Liver (tissue), 3 donors: ENCODE results near the gene SEMG2.

Experiments
- CTCF ChIP-seq: fragments of 150-350 bp; IDR thresholded peaks from 2 replicates; pipeline ENCODE4 v1.5.1; 2017; ENCODE audit warnings: improper control_type of control experiment, low read depth, low read length; ENCODE audit not compliant: missing input control
- TAF1 ChIP-seq: conservative IDR thresholded peaks from 2 replicates; pipeline ENCODE4 v1.6.1; 2016; ENCODE audit warnings: antibody characterized with exemption, mild to moderate bottlenecking
- donor health status: healthy.
- donor health status: healthy.

- TF ChIP-seq CTCF, result no peak
- TF ChIP-seq TAF1, result no peak
Measured at GRCh38 chr20:45209924-45210323, 11.2 kb upstream of the SEMG2 start.
